ENCODE results near the gene DDT. TPM values are rescaled to one million over a fixed set of nuclear protein-coding genes. Genes with fewer than 3 reads are reported as not detected.
"Not testable (repeated sequence)": the region's sequence is repeated elsewhere in the genome, so short reads cannot be mapped to it uniquely, and the experiment has no call there.

The DDT gene
- polyA plus RNA-seq, 3 donors from 2014 or later, result 78.8 to 168 (median 105) TPM

GRCh38 chr22:24003887-24004286 is 29.6 kb upstream of the DDT start:
- Mint-ChIP-seq H3K4me1 (no peaks in the 10 kb centered on the region), H3K9me3 (no peaks in the 10 kb centered on the region), H3K4me3 (no peak overlapping the region), H3K27ac (no peak overlapping the region), H3K27me3 (ENCODE audit: low read depth in 3 of 3) (peaks cover 0 to 5% (median 2%) of the 10 kb centered on the region in 3 donors), H3K36me3 (no peaks in the 10 kb centered on the region)
- DNase-seq, result no peak

GRCh38 chr22:24002851-24003250 is 28.6 kb upstream of the DDT start:
- no peak for DNase-seq
- Mint-ChIP-seq H3K36me3 (no peaks in the 10 kb centered on the region), H3K27me3 (ENCODE audit: low read depth in 3 of 3) (peaks cover 0 to 6% (median 2%) of the 10 kb centered on the region in 3 donors), H3K9me3 (no peaks in the 10 kb centered on the region), H3K4me1 (no peaks in the 10 kb centered on the region), H3K27ac (no peak overlapping the region), H3K4me3 (no peak overlapping the region)

GRCh38 chr22:24002272-24002671 is 28.0 kb upstream of the DDT start:
- Mint-ChIP-seq H3K4me1 (no peaks in the 10 kb centered on the region), H3K27me3 (ENCODE audit: low read depth in 3 of 3) (peaks cover 0 to 8% (median 2%) of the 10 kb centered on the region in 3 donors), H3K36me3 (no peaks in the 10 kb centered on the region), H3K9me3 (no peaks in the 10 kb centered on the region), H3K4me3 (no peak overlapping the region), H3K27ac (no peak overlapping the region)
- DNase-seq, result no peak

- H3K36me3 Mint-ChIP-seq, result no peaks in the 10 kb centered on the region
- peak overlapping the region in 1 of 6 donors; percentile 28 for H3K27ac Mint-ChIP-seq
- peaks cover 0 to 7% (median 4%) of the 10 kb centered on the region in 3 donors for H3K27me3 Mint-ChIP-seq (ENCODE audit: low read depth in 3 of 3)
- no peak for DNase-seq
- H3K9me3 Mint-ChIP-seq, result no peaks in the 10 kb centered on the region
- no peaks in the 10 kb centered on the region for H3K4me1 Mint-ChIP-seq
- no peak overlapping the region for H3K4me3 Mint-ChIP-seq
These were observed 27.1 kb upstream of the DDT start for GRCh38 chr22:24001314-24001713.

- not testable (repeated sequence) for H3K4me1 Mint-ChIP-seq; H3K27me3 Mint-ChIP-seq (ENCODE audit: low read depth in 3 of 3); H3K9me3 Mint-ChIP-seq; H3K27ac Mint-ChIP-seq; H3K36me3 Mint-ChIP-seq; DNase-seq; H3K4me3 Mint-ChIP-seq
These were observed 25.5 kb upstream of the DDT start for GRCh38 chr22:23999779-24000178.

GRCh38 chr22:23997092-23997491 is 22.9 kb upstream of the DDT start:
- no peak overlapping the region for H3K4me3 Mint-ChIP-seq
- no peak overlapping the region for H3K27ac Mint-ChIP-seq
- H3K9me3 Mint-ChIP-seq, result no peaks in the 10 kb centered on the region
- peaks cover 0 to 5% (median 2%) of the 10 kb centered on the region in 3 donors for H3K27me3 Mint-ChIP-seq (ENCODE audit: low read depth in 3 of 3)
- H3K36me3 Mint-ChIP-seq, result no peaks in the 10 kb centered on the region
- H3K4me1 Mint-ChIP-seq, result no peaks in the 10 kb centered on the region
- no peak for DNase-seq

GRCh38 chr22:23993581-23994177 is 19.4 kb upstream of the DDT start:
- DNase-seq; H3K4me1 Mint-ChIP-seq; H3K36me3 Mint-ChIP-seq; H3K4me3 Mint-ChIP-seq; H3K27me3 Mint-ChIP-seq (ENCODE audit: low read depth in 3 of 3); H3K9me3 Mint-ChIP-seq; H3K27ac Mint-ChIP-seq: not testable (repeated sequence)

GRCh38 chr22:23993080-23993479 is 18.8 kb upstream of the DDT start:
- DNase-seq; H3K27ac Mint-ChIP-seq; H3K9me3 Mint-ChIP-seq; H3K4me3 Mint-ChIP-seq; H3K36me3 Mint-ChIP-seq; H3K4me1 Mint-ChIP-seq; H3K27me3 Mint-ChIP-seq (ENCODE audit: low read depth in 3 of 3): not testable (repeated sequence)

- H3K4me3 Mint-ChIP-seq; H3K4me1 Mint-ChIP-seq; H3K27me3 Mint-ChIP-seq (ENCODE audit: low read depth in 3 of 3); H3K9me3 Mint-ChIP-seq; H3K36me3 Mint-ChIP-seq; H3K27ac Mint-ChIP-seq; DNase-seq: not testable (repeated sequence)
These were observed 15.5 kb upstream of the DDT start for GRCh38 chr22:23989583-23990244.

GRCh38 chr22:23986538-23987178 is 12.4 kb upstream of the DDT start:
- H3K9me3 Mint-ChIP-seq; H3K27ac Mint-ChIP-seq; H3K4me3 Mint-ChIP-seq; H3K4me1 Mint-ChIP-seq; DNase-seq; H3K36me3 Mint-ChIP-seq; H3K27me3 Mint-ChIP-seq (ENCODE audit: low read depth in 3 of 3): not testable (repeated sequence)

GRCh38 chr22:23986089-23986488 is 11.8 kb upstream of the DDT start:
- not testable (repeated sequence) for H3K27ac Mint-ChIP-seq; DNase-seq; H3K4me1 Mint-ChIP-seq; H3K36me3 Mint-ChIP-seq; H3K9me3 Mint-ChIP-seq; H3K4me3 Mint-ChIP-seq; H3K27me3 Mint-ChIP-seq (ENCODE audit: low read depth in 3 of 3)

- peak in 2 of 3 donors; percentile 51 to 69 for DNase-seq
- no peaks in the 10 kb centered on the region for H3K9me3 Mint-ChIP-seq
- no peak overlapping the region for H3K27ac Mint-ChIP-seq
- no peak overlapping the region for H3K4me3 Mint-ChIP-seq
- no peaks in the 10 kb centered on the region for H3K36me3 Mint-ChIP-seq
- H3K4me1 Mint-ChIP-seq, result peaks cover 2 to 5% of the 10 kb centered on the region in 2 donors
- peaks cover 0 to 2% (median 0%) of the 10 kb centered on the region in 3 donors for H3K27me3 Mint-ChIP-seq (ENCODE audit: low read depth in 3 of 3)
These were observed 10.2 kb upstream of the DDT start for GRCh38 chr22:23984430-23984829.

- H3K4me1 Mint-ChIP-seq; H3K9me3 Mint-ChIP-seq; DNase-seq; H3K4me3 Mint-ChIP-seq; H3K36me3 Mint-ChIP-seq; H3K27me3 Mint-ChIP-seq (ENCODE audit: low read depth in 3 of 3); H3K27ac Mint-ChIP-seq: not testable (repeated sequence)
These were observed 6.3 kb upstream of the DDT start for GRCh38 chr22:23980567-23980966.

GRCh38 chr22:23979557-23980240 is 5.5 kb upstream of the DDT start, which contains the start of gene GSTT2:
Gene GSTT2 (plus strand): TSS chr22:23980134.
- not testable (repeated sequence) for H3K36me3 Mint-ChIP-seq; H3K27ac Mint-ChIP-seq; H3K27me3 Mint-ChIP-seq (ENCODE audit: low read depth in 3 of 3); H3K9me3 Mint-ChIP-seq; H3K4me3 Mint-ChIP-seq; DNase-seq; H3K4me1 Mint-ChIP-seq

Measured in immature natural killer cell (primary cell).